Thoracic aorta (tissue), 2 donors: ENCODE results near the gene CDHR5. TPM values are rescaled to one million over a fixed set of nuclear protein-coding genes. Genes with fewer than 3 reads are reported as not detected.
"Not testable (repeated sequence)": the region's sequence is repeated elsewhere in the genome, so short reads cannot be mapped to it uniquely, and the experiment has no call there.

Experiments used
- ATAC-seq: fragments of 150-250 bp; one replicate; pipeline ENCODE4 v1.8.0; 2017; ENCODE audit warnings: low read depth; ENCODE audit not compliant: insufficient number of reproducible peaks, low FRiP score
- DNase-seq: peaks from one replicate; pipeline ENCODE4 v3.0.0-alpha.2; 2020; ENCODE audit warnings: low spot score
- H3K27ac ChIP-seq, 2 donors: fragments of 200-600 bp; sonication (generic); 1 replicate in 1 of 2; 2 replicates in 1 of 2; pipeline ENCODE4 v1.5.1; 2016; ENCODE audit warnings: mild to moderate bottlenecking in 2 of 2, moderate library complexity in 2 of 2
- H3K27me3 ChIP-seq: fragments of 200-600 bp; sonication (generic); replicated peaks from 2 replicates; pipeline ENCODE4 v1.6.0; 2016; ENCODE audit warnings: mild to moderate bottlenecking; ENCODE audit not compliant: insufficient read depth
- H3K36me3 ChIP-seq: fragments of 200-600 bp; sonication (generic); one replicate; pipeline ENCODE4 v1.5.1; 2016
- H3K4me1 ChIP-seq, 2 donors: fragments of 200-600 bp; sonication (generic); 1 replicate in 1 of 2; 2 replicates in 1 of 2; pipeline versions ENCODE4 v1.5.1 to v1.6.0; 2016; ENCODE audit warnings: low read depth in 2 of 2, mild to moderate bottlenecking in 1 of 2; ENCODE audit not compliant: control insufficient read depth in 1 of 2
- H3K4me3 ChIP-seq: fragments of 200-600 bp; sonication (generic); 2 replicates; pipeline ENCODE4 v1.5.1; 2016; ENCODE audit warnings: mild to moderate bottlenecking
- H3K9me3 ChIP-seq: fragments of 200-600 bp; sonication (generic); 2 replicates; pipeline ENCODE4 v1.5.1; 2016
- CTCF ChIP-seq: fragments of 200-600 bp; sonication (generic); IDR thresholded peaks from one replicate; pipeline ENCODE4 v1.5.1; 2019; ENCODE audit warnings: antibody characterized with exemption
- total RNA-seq, 2 donors: library from RNA; depleted of rRNA; stranded (reverse); fragments of >200 nt; gene quantifications; one replicate each; pipeline versions ENCODE4 v1.1.0 to v1.2.3, GENCODE V29; 2016

CDHR5 gene
- total RNA-seq, 2 donors from 2014 or later = not detected

- Histone ChIP-seq H3K4me3 (no peak overlapping the region), H3K27ac (no peak overlapping the region), H3K36me3 (peaks cover 13% of the 10 kb centered on the region), H3K27me3 (no peaks in the 10 kb centered on the region), H3K4me1 (no peaks in the 10 kb centered on the region), H3K9me3 (no peaks in the 10 kb centered on the region)
- no peak for TF ChIP-seq CTCF
- ATAC-seq (no peak), DNase-seq (no peak)
Measured at GRCh38 chr11:657691-658126, 33.0 kb upstream of the CDHR5 start.

- H3K9me3 ChIP-seq = no peaks in the 10 kb centered on the region
- no peaks in the 10 kb centered on the region for H3K4me1 ChIP-seq
- peaks cover 13% of the 10 kb centered on the region for H3K36me3 ChIP-seq
- ATAC-seq = no peak
- H3K4me3 ChIP-seq = no peak overlapping the region
- no peaks in the 10 kb centered on the region for H3K27me3 ChIP-seq
- no peak for DNase-seq
- no peak for TF ChIP-seq CTCF
- H3K27ac ChIP-seq = no peak overlapping the region
Measured at GRCh38 chr11:656866-657265, 32.1 kb upstream of the CDHR5 start.

GRCh38 chr11:656426-656825 is 31.7 kb upstream of the CDHR5 start:
- no peaks in the 10 kb centered on the region for H3K9me3 ChIP-seq
- no peak for TF ChIP-seq CTCF
- H3K27ac ChIP-seq = no peak overlapping the region
- DNase-seq (no peak), ATAC-seq (no peak)
- H3K4me3 ChIP-seq = no peak overlapping the region
- H3K4me1 ChIP-seq = no peaks in the 10 kb centered on the region
- no peaks in the 10 kb centered on the region for H3K27me3 ChIP-seq
- H3K36me3 ChIP-seq = peaks cover 13% of the 10 kb centered on the region

DNA sequence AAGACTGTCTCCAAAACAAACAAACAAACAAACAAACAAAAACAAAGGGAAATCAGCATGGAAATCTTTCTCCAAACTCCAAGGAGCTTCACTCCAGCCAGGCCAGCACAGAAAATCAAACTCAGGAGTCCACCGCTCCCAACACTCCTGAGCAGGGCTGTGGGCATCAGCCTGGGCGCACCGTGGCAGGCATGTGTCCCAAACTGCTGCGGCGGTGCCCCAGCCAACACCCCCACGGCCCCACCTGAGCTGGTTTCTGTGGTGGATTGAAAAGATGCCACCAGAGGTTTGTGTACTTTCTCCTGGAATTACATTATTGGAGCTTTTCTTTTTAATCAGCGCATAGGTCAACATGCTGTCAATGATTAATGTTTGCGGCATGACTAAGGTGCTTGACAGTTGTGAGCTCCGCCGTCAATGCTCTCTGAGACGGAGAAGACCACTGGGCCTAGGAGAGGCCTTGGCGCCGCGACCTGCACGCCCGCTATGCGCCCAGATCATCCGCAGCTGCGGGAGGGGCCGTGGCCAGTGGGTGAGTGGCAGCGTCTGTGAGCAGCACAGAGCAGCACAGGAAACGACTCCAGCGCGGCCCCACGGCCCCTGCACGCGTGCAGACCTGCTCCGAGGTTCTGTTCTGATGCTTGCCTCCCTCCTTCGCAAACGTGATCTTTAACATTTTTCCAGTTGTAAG is 30.4 kb upstream of the CDHR5 start:
- ATAC-seq (no peak), DNase-seq (no peak)
- Histone ChIP-seq H3K9me3 (no peaks in the 10 kb centered on the region), H3K4me3 (no peak overlapping the region), H3K4me1 (no peaks in the 10 kb centered on the region), H3K27me3 (no peaks in the 10 kb centered on the region), H3K27ac (no peak overlapping the region), H3K36me3 (peaks cover 15% of the 10 kb centered on the region)
- TF ChIP-seq CTCF = no peak

DNA sequence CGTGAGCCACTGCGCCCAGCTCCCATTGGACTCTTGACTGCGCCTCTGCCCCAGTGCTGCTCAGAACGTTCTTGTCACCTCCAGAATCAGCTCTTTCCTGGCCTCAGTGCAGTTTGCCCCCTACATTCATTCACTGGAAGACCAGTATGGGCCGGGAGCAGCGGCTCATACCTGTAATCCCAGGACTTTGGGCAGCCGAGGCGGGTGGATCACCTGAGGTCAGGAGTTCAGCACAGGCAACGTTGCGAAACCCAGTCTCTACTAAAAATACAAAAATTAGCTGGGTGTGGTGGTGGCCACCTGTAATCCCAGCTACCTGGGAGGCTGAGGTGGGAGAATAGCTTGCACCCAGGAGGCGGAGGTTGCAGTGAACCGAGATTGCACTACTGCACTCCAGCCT is 29.7 kb upstream of the CDHR5 start:
- H3K27me3 ChIP-seq, DNase-seq, H3K4me3 ChIP-seq, H3K9me3 ChIP-seq, ATAC-seq, H3K27ac ChIP-seq, H3K4me1 ChIP-seq: not testable (repeated sequence)
- peaks cover 12% of the 10 kb centered on the region for H3K36me3 ChIP-seq

- Histone ChIP-seq H3K4me3 (no peak overlapping the region), H3K9me3 (no peaks in the 10 kb centered on the region), H3K27me3 (no peaks in the 10 kb centered on the region), H3K36me3 (peaks cover 9% of the 10 kb centered on the region), H3K27ac (no peak overlapping the region), H3K4me1 (no peaks in the 10 kb centered on the region)
- no peak for TF ChIP-seq CTCF
- ATAC-seq (no peak), DNase-seq (no peak)
Measured at GRCh38 chr11:653837-654236, 29.1 kb upstream of the CDHR5 start.

GRCh38 chr11:653136-653535 is 28.4 kb upstream of the CDHR5 start:
- not testable (repeated sequence) for H3K27me3 ChIP-seq, H3K9me3 ChIP-seq, ATAC-seq, H3K4me3 ChIP-seq, H3K36me3 ChIP-seq, H3K4me1 ChIP-seq, H3K27ac ChIP-seq, DNase-seq
